Breast epithelium (tissue), 3 donors: Measurements from ENCODE around the gene CDH4.

ENCODE experiments used
- POLR2A ChIP-seq: fragments of 450-650 bp; IDR thresholded peaks from one replicate; pipeline ENCODE4 v1.6.1; 2016; ENCODE audit warnings: antibody characterized with exemption, mild to moderate bottlenecking, moderate library complexity
- TF ChIP-seq, protein P1 (sequence below), 3 donors: fragments of 450-650 bp; IDR thresholded peaks; one replicate each; pipeline ENCODE4 v1.5.1; 2016 to 2017; ENCODE audit warnings: antibody characterized with exemption in 3 of 3, mild to moderate bottlenecking in 3 of 3, moderate library complexity in 3 of 3

DNA sequence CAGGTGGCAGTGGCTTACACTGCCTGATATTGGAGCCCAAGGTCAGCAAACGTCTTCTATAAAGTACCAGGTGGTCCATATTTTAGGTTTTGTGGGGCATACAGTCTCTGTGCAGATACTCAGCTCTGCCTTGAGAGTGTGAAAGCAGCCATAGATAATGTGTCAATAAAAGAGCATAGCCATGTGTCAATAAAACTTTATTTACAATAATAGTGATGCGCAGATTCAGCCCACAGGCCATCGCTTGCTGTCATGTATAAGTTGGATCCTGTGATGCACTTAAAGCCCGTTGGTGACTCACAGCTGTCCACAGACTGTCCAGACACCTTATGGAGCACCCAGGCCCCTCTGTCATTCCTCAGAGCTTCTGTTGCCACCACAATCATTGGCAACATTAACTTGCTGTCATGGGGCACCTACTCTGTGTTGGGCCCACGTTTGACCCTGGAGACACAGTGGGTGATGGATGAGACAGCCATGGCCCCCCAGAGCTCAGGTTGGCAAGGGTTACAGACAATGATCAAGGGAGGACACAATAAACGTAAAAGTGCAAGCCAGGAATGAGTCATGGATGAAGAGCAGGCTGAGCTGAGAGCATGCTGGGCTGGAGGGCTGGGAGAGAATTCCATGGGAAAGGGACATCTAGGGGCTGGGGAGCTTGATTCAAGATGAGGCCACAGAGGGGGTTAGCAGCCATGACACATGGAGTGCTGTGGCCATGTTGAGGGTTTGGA, 640.0 kb downstream of the CDH4 start:
- TF ChIP-seq POLR2A, result no peak
- TF ChIP-seq, protein P1, sequence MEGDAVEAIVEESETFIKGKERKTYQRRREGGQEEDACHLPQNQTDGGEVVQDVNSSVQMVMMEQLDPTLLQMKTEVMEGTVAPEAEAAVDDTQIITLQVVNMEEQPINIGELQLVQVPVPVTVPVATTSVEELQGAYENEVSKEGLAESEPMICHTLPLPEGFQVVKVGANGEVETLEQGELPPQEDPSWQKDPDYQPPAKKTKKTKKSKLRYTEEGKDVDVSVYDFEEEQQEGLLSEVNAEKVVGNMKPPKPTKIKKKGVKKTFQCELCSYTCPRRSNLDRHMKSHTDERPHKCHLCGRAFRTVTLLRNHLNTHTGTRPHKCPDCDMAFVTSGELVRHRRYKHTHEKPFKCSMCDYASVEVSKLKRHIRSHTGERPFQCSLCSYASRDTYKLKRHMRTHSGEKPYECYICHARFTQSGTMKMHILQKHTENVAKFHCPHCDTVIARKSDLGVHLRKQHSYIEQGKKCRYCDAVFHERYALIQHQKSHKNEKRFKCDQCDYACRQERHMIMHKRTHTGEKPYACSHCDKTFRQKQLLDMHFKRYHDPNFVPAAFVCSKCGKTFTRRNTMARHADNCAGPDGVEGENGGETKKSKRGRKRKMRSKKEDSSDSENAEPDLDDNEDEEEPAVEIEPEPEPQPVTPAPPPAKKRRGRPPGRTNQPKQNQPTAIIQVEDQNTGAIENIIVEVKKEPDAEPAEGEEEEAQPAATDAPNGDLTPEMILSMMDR (IDR thresholded peaks at IDR 0.05), result no peak
